Effector CD4-positive, alpha-beta T cell (primary cell): ENCODE data around the gene BRD9.
"Not testable (repeated sequence)": the region's sequence is repeated elsewhere in the genome, so short reads cannot be mapped to it uniquely, and the experiment has no call there.

Source experiments
- DNase-seq: peaks from one replicate; pipeline ENCODE4 v3.0.0-alpha.2; 2020

BRD9 gene

GRCh38 chr5:922436-923280 is 30.1 kb upstream of the BRD9 start:
- DNase-seq, result no peak

- no peak for DNase-seq
Measured at GRCh38 chr5:921456-922435, 29.1 kb upstream of the BRD9 start.

GRCh38 chr5:920321-920720 is 27.7 kb upstream of the BRD9 start:
- no peak for DNase-seq

- no peak for DNase-seq
Measured at GRCh38 chr5:919356-920000, 26.9 kb upstream of the BRD9 start.

GRCh38 chr5:918717-919116 is 26.1 kb upstream of the BRD9 start:
- DNase-seq, result not testable (repeated sequence)

GRCh38 chr5:916441-917293 is 24.1 kb upstream of the BRD9 start:
- DNase-seq, result no peak

GRCh38 chr5:915946-916345 is 23.3 kb upstream of the BRD9 start:
- no peak for DNase-seq

- DNase-seq, result not testable (repeated sequence)
Measured at GRCh38 chr5:915346-915745, 22.7 kb upstream of the BRD9 start.

- no peak for DNase-seq
Measured at GRCh38 chr5:914612-915011, 22.0 kb upstream of the BRD9 start.

GRCh38 chr5:914174-914573 is 21.6 kb upstream of the BRD9 start:
- DNase-seq, result no peak

- peak; percentile 77 for DNase-seq
Measured at GRCh38 chr5:912280-913091, 19.9 kb upstream of the BRD9 start.

- DNase-seq, result no peak
Measured at GRCh38 chr5:911601-912000, 19.0 kb upstream of the BRD9 start.

GRCh38 chr5:910769-911160 is 18.2 kb upstream of the BRD9 start:
- DNase-seq, result no peak

- no peak for DNase-seq
Measured at GRCh38 chr5:909994-910768, 17.6 kb upstream of the BRD9 start.

GRCh38 chr5:909086-909485 is 16.5 kb upstream of the BRD9 start:
- DNase-seq, result no peak

- DNase-seq, result no peak
Measured at GRCh38 chr5:908172-908571, 15.6 kb upstream of the BRD9 start.

GRCh38 chr5:907366-907910 is 14.8 kb upstream of the BRD9 start:
- DNase-seq, result no peak

GRCh38 chr5:905139-905642 is 12.6 kb upstream of the BRD9 start:
- no peak for DNase-seq

- no peak for DNase-seq
Measured at GRCh38 chr5:903756-904096, 11.1 kb upstream of the BRD9 start.
